GM12878 (cell line): ENCODE data around the gene CDK15. TPM values are rescaled to one million over a fixed set of nuclear protein-coding genes. Genes with fewer than 3 reads are reported as not detected.

Experiments used
- ATAC-seq: fragments of 200-7000 bp; cut with Tn5 transposase; 3 replicates; pipeline ENCODE4 v1.9.1; 2020; ENCODE audit warnings: mild to moderate bottlenecking, moderate library complexity
- BruUV-seq: library from RNA; stranded (reverse); fragments of 400-500 nt; replicated peaks from 2 replicates; lab custom pipeline; 2021; lab: Mats Ljungman, UMichigan
- CTCF ChIA-PET: fragments of 300-600 bp; sonication (Branson Sonifier 250); formaldehyde crosslinking; extraction: SDS; loops from one replicate; lab custom pipeline; 2021; ENCODE audit warnings: inconsistent platforms; lab: Yijun Ruan, JAX
- POLR2A ChIA-PET: fragments of 350-600 bp; formaldehyde crosslinking; extraction: SDS; loops from one replicate; lab custom pipeline; 2021; ENCODE audit warnings: inconsistent platforms; lab: Charles Lee
- RAD21 ChIA-PET: fragments of 300-600 bp; sonication (Branson Sonifier 250); formaldehyde crosslinking; loops from one replicate; lab custom pipeline; 2023; ENCODE audit warnings: antibody characterized with exemption; ENCODE audit not compliant: unreplicated experiment; lab: Charles Lee
- SMC1A ChIA-PET: fragments of 300-600 bp; sonication (Branson Sonifier 250); formaldehyde crosslinking; loops from one replicate; lab custom pipeline; 2023; ENCODE audit not compliant: unreplicated experiment, uncharacterized antibody; lab: Charles Lee
- DNase-seq: peaks from one replicate; pipeline ENCODE4 v3.0.0-alpha.2; 2011; ENCODE audit warnings: low read depth, low spot score
- FAIRE-seq: peaks from 3 replicates; lab custom pipeline; 2011; peaks lifted over from hg19 to GRCh38; lab: Jason Lieb, UNC
- H2AFZ ChIP-seq: 2 replicates; pipeline ENCODE4 v1.6.0; 2011; ENCODE audit warnings: low read depth, low read length, control low read depth; ENCODE audit not compliant: control insufficient read depth
- H3K27ac ChIP-seq: 2 replicates; pipeline ENCODE4 v1.5.1; 2011; ENCODE audit warnings: control low read depth; ENCODE audit not compliant: control insufficient read depth, insufficient read depth
- H3K27me3 ChIP-seq, 2 experiments: replicated peaks in 1 of 2; 2 replicates each; pipeline versions ENCODE4 v1.6.0 to v1.6.1; 2011; ENCODE audit warnings: low read length in 1 of 2; ENCODE audit not compliant: control insufficient read depth in 2 of 2, insufficient read depth in 2 of 2
- H3K36me3 ChIP-seq, 2 experiments: 2 replicates each; pipeline ENCODE4 v1.5.1; 2011; ENCODE audit warnings: low read length in 1 of 2; ENCODE audit not compliant: control insufficient read depth in 2 of 2, insufficient read depth in 2 of 2
- H3K4me1 ChIP-seq: 2 replicates; pipeline ENCODE4 v1.6.1; 2011; ENCODE audit warnings: mild to moderate bottlenecking, low read length, moderate library complexity, mixed read lengths; ENCODE audit not compliant: control insufficient read depth, insufficient read depth
- H3K4me2 ChIP-seq: 2 replicates; pipeline ENCODE4 v1.6.0; 2011; ENCODE audit warnings: control low read depth; ENCODE audit not compliant: control insufficient read depth, insufficient read depth
- H3K4me3 ChIP-seq: fragments of 200-600 bp; sonication (generic); 2 replicates; pipeline ENCODE4 v1.5.1; 2016
- H3K79me2 ChIP-seq: 2 replicates; pipeline ENCODE4 v1.6.0; 2011; ENCODE audit warnings: low read length; ENCODE audit not compliant: control insufficient read depth, insufficient read depth
- H3K9ac ChIP-seq: 2 replicates; pipeline ENCODE4 v1.8.0; 2011; ENCODE audit warnings: low read length, control low read depth, mixed read lengths; ENCODE audit not compliant: control insufficient read depth, insufficient read depth
- H3K9me3 ChIP-seq: replicated peaks from 3 replicates; pipeline ENCODE4 v1.5.1; 2011; ENCODE audit warnings: mild to moderate bottlenecking, low read length; ENCODE audit not compliant: control insufficient read depth, insufficient read depth
- H4K20me1 ChIP-seq: 2 replicates; pipeline ENCODE4 v1.6.0; 2011; ENCODE audit not compliant: control insufficient read depth, insufficient read depth
- IRF4 ChIP-seq: IDR thresholded peaks from 2 replicates; pipeline ENCODE4 v1.6.1; 2011; ENCODE audit warnings: low read depth, low read length
- JUNB ChIP-seq: IDR thresholded peaks from 2 replicates; pipeline ENCODE4 v1.6.1; 2016; ENCODE audit warnings: antibody characterized with exemption, mild to moderate bottlenecking
- MLLT1 ChIP-seq: fragments of 450-650 bp; IDR thresholded peaks from 2 replicates; pipeline ENCODE4 v1.6.1; 2016; ENCODE audit warnings: mild to moderate bottlenecking
- RAD51 ChIP-seq: fragments of 450-650 bp; IDR thresholded peaks from 2 replicates; pipeline ENCODE4 v1.6.1; 2016; ENCODE audit warnings: moderate library complexity, mild to moderate bottlenecking, inconsistent platforms
- RCOR1 ChIP-seq: conservative IDR thresholded peaks from 2 replicates; pipeline ENCODE4 v1.6.1; 2012; ENCODE audit warnings: low read depth, low read length, improper control_type of control experiment
- RELA ChIP-seq: fragments of 450-650 bp; IDR thresholded peaks from 2 replicates; pipeline ENCODE4 v1.8.0; 2014; ENCODE audit warnings: borderline replicate concordance; ENCODE audit not compliant: partially characterized antibody
- SIX5 ChIP-seq: IDR thresholded peaks from 2 replicates; pipeline ENCODE4 v1.6.1; 2011; ENCODE audit warnings: mild to moderate bottlenecking, low read depth, low read length, moderate library complexity; ENCODE audit not compliant: severe bottlenecking
- SKIL ChIP-seq: fragments of 450-650 bp; IDR thresholded peaks from 2 replicates; pipeline ENCODE4 v1.6.1; 2017; ENCODE audit warnings: mild to moderate bottlenecking, low read depth, inconsistent platforms; ENCODE audit not compliant: poor library complexity, severe bottlenecking
- SMARCA5 ChIP-seq: fragments of 450-650 bp; IDR thresholded peaks from 2 replicates; pipeline ENCODE4 v1.6.1; 2017; ENCODE audit warnings: mild to moderate bottlenecking
- SUPT20H ChIP-seq: IDR thresholded peaks from 2 replicates; pipeline ENCODE4 v1.6.1; 2011; ENCODE audit warnings: low read depth, mild to moderate bottlenecking, low read length, moderate library complexity, borderline replicate concordance; ENCODE audit not compliant: control insufficient read depth
- in situ Hi-C: fragments of 300-500 bp; cut with MboI; formaldehyde crosslinking; loops from 9 replicates; pipeline ENCODE4 v1.14.3; 2018; ENCODE audit warnings: mixed read lengths
- intact Hi-C: fragments of 100-400 bp; cut with micrococcal nuclease; formaldehyde crosslinking; loops from one replicate; pipeline ENCODE4 v1.14.2; 2022; ENCODE audit not compliant: unreplicated experiment
- polyA plus RNA-seq, 11 experiments: library from polyadenylated mRNA; depleted of rRNA in 4 of 11; unstranded in 6 of 11; stranded (reverse) in 5 of 11; fragments of >200 nt; fragmentation: Nextera tagmentation in 4 of 11; fragmentation: Illumina TruSeq in 1 of 11; extraction: Ambion mirVana in 4 of 11; extraction: Trizol in 1 of 11; gene quantifications; 1 replicate in 1 of 11; 2 replicates in 10 of 11; pipeline versions ENCODE4 v1.2.1 to v1.2.3, GENCODE V29; 2011 to 2016; ENCODE audit warnings: inconsistent platforms in 2 of 11, missing spikeins in 2 of 11, low read depth in 1 of 11
- total RNA-seq, 4 experiments: library from RNA; depleted of rRNA in 3 of 4; stranded (reverse); fragments of >200 nt in 3 of 4; fragmentation: Illumina TruSeq in 1 of 4; extraction: Trizol in 1 of 4; gene quantifications; 2 replicates each; pipeline versions ENCODE4 v1.2.1 to v1.2.3, GENCODE V29; 2013 to 2021
- TF ChIP-seq, protein P1 (sequence below): fragments of 450-650 bp; IDR thresholded peaks from 2 replicates; pipeline ENCODE4 v1.6.1; 2017; ENCODE audit warnings: mild to moderate bottlenecking, moderate library complexity
- TF ChIP-seq, protein P2 (sequence below): IDR thresholded peaks from 2 replicates; pipeline ENCODE4 v1.6.1; 2012; ENCODE audit warnings: low read depth, low read length, improper control_type of control experiment
- TF ChIP-seq, protein P3 (sequence below): IDR thresholded peaks from 2 replicates; pipeline ENCODE4 v1.6.1; 2011; ENCODE audit warnings: low read depth, mild to moderate bottlenecking, low read length, moderate library complexity, borderline replicate concordance; ENCODE audit errors: extremely low read depth

CDK15 gene
- total and polyA plus RNA-seq, 10 of the 15 experiments (the other 5 are each of a cell fraction or from before 2014, with no cell fraction given) = 0.01 to 0.04 TPM; not detected in 8

DNA sequence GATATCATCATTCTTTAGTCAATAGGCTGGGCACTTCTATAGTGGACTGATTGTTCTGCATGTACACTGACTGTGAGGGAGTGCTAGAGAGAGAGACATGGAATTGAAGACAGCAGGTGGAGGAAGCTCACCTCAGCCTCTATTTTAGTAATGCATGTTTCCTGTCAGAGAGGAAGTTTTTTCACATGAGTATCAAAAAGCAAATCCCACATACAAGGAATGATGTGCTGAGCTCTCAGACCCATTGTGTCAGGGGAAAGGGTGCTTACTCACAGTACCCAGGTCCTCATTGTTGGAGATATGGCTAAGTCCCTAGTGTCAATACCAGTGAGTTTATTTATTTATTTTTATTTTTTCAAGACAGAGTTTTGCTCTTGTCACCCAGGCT is 9.9 kb upstream of the CDK15 start:
- no peak for DNase-seq
- ChIA-PET POLR2A (no interaction called here), SMC1A (interaction anchor here (0.6 kb wide), 1 partner anchor 135 kb away, joined by 3 read pairs; no protein-coding TSS in a partner anchor), RAD21 (no interaction called here), CTCF (interaction anchor here (1.0 to 1.1 kb wide), 3 partner anchors 8 to 384 kb away, joined by 3 to 4 read pairs (median 3); no protein-coding TSS in a partner anchor)
- no TSS peak for BruUV-seq
- in situ Hi-C loops = no loop called here
- no peak overlapping the region for H2AFZ ChIP-seq
- no peaks in the 10 kb centered on the region for H3K27me3 ChIP-seq
- H3K79me2 ChIP-seq = no peaks in the 10 kb centered on the region
- no peak overlapping the region for H3K9ac ChIP-seq
- H3K9me3 ChIP-seq = no peaks in the 10 kb centered on the region
- H3K4me2 ChIP-seq = no peak overlapping the region
- H4K20me1 ChIP-seq = no peaks in the 10 kb centered on the region
- no peak overlapping the region for H3K27ac ChIP-seq
- H3K36me3 ChIP-seq = no peaks in the 10 kb centered on the region
- intact Hi-C loops = loop anchor here (2.0 to 5.0 kb wide), 3 partner anchors 61 to 382 kb away; no protein-coding TSS in a partner anchor
- no peak overlapping the region for H3K4me3 ChIP-seq
- ATAC-seq = no peak
- no peak for FAIRE-seq
- H3K4me1 ChIP-seq = no peaks in the 10 kb centered on the region
- TF ChIP-seq, protein P1, sequence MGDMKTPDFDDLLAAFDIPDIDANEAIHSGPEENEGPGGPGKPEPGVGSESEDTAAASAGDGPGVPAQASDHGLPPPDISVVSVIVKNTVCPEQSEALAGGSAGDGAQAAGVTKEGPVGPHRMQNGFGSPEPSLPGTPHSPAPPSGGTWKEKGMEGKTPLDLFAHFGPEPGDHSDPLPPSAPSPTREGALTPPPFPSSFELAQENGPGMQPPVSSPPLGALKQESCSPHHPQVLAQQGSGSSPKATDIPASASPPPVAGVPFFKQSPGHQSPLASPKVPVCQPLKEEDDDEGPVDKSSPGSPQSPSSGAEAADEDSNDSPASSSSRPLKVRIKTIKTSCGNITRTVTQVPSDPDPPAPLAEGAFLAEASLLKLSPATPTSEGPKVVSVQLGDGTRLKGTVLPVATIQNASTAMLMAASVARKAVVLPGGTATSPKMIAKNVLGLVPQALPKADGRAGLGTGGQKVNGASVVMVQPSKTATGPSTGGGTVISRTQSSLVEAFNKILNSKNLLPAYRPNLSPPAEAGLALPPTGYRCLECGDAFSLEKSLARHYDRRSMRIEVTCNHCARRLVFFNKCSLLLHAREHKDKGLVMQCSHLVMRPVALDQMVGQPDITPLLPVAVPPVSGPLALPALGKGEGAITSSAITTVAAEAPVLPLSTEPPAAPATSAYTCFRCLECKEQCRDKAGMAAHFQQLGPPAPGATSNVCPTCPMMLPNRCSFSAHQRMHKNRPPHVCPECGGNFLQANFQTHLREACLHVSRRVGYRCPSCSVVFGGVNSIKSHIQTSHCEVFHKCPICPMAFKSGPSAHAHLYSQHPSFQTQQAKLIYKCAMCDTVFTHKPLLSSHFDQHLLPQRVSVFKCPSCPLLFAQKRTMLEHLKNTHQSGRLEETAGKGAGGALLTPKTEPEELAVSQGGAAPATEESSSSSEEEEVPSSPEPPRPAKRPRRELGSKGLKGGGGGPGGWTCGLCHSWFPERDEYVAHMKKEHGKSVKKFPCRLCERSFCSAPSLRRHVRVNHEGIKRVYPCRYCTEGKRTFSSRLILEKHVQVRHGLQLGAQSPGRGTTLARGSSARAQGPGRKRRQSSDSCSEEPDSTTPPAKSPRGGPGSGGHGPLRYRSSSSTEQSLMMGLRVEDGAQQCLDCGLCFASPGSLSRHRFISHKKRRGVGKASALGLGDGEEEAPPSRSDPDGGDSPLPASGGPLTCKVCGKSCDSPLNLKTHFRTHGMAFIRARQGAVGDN = no peak
- TF ChIP-seq, protein P2, sequence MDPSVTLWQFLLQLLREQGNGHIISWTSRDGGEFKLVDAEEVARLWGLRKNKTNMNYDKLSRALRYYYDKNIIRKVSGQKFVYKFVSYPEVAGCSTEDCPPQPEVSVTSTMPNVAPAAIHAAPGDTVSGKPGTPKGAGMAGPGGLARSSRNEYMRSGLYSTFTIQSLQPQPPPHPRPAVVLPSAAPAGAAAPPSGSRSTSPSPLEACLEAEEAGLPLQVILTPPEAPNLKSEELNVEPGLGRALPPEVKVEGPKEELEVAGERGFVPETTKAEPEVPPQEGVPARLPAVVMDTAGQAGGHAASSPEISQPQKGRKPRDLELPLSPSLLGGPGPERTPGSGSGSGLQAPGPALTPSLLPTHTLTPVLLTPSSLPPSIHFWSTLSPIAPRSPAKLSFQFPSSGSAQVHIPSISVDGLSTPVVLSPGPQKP = no peak
- TF ChIP-seq SKIL (no peak), RELA (no peak), SIX5 (no peak), SUPT20H (no peak), IRF4 (no peak), RCOR1 (no peak), SMARCA5 (no peak), RAD51 (no peak), MLLT1 (no peak), JUNB (no peak)
- TF ChIP-seq, protein P3, sequence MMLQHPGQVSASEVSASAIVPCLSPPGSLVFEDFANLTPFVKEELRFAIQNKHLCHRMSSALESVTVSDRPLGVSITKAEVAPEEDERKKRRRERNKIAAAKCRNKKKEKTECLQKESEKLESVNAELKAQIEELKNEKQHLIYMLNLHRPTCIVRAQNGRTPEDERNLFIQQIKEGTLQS = no peak
